ENCODE results near the gene PDE6C.

DNA sequence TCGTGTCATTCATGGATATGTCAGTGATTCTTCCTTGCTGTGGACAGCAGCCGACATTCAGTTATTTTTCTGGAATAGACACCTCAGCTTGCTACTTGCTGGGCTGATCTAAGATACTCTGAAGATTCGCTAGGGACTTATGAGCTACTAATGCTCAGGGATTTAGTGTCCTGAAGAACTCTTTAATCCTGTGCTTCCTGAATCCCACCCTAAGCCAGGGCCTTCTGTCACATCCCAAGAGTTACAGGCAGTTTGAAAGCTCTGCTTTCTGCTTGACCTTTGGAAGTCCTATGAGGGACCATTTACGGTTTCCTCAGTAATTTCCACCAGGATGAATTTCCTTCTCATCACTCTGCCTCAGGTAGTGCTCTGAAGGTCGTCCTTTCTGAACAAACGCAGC lies at the start of gene PDE6C:
- no peak for TF ChIP-seq POLR2AphosphoS5 (IDR thresholded peaks at IDR 0.05; ENCODE audit: low read depth, low read length)
- no peak for TF ChIP-seq TAF1 (IDR thresholded peaks at IDR 0.05; ENCODE audit: borderline replicate concordance, low read depth, low read length)
- no peak for TF ChIP-seq POLR2A (IDR thresholded peaks at IDR 0.05; ENCODE audit: low read depth, low read length)

Data from GM12892 (cell line).